GDM1 (cell line): ENCODE measurements around the gene TJAP1.
"Not testable (repeated sequence)": the region's sequence is repeated elsewhere in the genome, so short reads cannot be mapped to it uniquely, and the experiment has no call there.

Experiments used
- DNase-seq: peaks from one replicate; lab custom pipeline; 2025; lab: John Stamatoyannopoulos, UW

TJAP1 gene

DNA sequence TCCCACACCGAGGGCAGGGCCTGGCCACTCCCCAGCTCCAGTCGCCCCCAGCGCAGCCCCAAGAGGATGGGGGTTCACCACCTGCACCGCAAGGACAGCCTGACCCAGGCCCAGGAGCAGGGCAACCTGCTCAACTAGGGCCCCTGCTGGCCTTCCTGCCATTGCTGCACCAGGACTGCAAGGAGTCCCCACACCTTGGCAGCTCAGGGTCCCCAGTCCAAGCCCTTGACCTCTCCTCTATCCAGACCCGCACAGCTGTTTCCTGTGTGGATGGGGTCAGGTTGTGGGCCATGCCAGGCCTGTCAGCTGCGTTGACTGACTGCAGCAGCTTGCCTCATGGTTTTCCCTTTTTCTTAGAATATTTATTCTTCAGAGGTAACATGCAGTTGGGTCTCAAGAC, 28.3 kb downstream of the TJAP1 start:
- no peak for DNase-seq

DNA sequence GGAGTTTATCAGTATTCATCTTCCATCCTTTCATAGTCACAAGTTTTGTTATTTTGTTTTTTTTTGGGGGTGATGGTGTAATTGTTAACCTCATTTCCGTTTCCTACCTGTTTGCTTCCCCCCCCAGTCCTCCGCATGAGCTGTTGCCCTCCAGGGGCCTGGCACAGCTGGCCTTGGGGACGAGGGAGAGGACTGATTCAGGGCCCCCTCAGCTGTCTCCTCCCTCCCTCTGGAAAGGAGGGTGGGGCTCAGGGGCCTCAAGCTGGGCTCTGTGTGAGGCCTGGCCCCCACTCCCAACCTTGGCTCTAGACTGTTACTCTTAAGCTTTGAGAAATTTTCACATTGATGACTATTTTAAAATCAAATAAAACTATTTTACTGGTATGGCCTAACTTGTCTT, 28.8 kb downstream of the TJAP1 start:
- no peak for DNase-seq

DNA sequence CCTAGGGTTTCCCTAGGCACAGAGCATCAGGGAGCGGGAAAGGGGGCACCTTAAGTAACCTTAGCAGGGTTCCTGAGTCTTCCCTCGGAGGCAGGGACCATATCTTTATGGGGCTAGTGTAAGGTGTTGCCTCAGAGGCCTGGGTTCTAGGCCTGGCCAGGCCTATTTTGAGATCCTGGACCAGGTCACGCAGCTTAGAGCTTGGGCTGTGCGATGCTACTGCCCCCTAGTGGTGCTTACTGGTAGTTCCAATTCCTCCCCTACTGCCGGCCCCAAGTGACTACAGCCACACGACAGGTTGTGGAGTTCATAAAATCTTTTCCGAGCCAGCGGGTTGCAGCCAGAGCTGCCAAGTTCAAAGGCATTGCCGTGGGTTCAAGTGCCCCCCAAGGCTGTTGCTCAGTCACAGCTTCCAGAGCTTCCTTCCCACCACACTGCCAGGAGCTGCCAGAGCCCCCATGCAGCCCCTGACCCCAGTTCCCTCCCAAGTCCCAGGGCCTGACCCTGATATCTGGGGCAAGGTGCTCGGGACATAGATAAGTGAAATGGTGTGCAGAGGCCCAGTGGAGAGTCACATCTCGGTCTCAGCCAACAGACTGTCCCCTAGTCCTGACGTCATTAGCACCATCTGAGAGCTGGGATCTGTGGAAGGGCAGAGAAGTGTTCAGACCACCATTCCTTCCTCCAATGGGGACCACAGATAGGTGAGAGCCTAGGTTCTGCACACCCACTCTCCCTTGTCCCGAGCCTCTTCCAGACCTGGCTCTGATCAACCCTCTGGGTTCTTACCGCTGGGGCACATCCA, 29.5 kb downstream of the TJAP1 start:
- peak; percentile 69 for DNase-seq

DNA sequence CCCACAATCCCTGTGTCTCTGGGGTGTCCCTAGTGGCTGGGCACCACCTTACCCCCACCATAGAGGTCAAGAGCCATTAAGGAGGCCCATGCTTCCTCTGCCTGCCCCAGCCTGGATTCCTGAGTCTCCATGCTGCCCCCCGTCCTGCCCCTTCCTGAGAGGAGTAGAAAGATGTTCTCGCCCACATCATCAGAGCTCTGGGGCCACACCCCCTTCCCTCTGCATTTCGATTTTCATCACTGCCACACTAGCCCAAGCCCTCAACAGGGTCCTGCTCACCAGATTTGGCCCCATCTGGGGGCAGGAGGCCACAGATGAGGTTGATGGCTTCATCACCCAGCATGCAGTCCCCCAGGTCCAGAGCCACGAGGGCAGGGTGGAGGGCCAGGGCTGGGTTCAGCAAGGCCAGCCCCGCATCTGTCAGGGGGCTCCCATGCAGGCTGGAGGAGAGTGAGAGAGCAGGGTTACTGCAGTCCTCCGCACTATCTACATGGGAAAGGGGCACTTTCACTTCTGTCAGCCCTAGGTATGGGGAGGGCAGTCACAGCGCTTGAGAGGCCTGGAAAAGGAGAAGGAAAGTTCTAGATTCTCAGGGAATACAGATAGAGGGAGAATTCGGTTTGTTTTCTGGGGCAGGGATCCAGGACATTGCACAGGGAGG, 31.2 kb downstream of the TJAP1 start:
- DNase-seq, result no peak

- DNase-seq, result no peak
Measured at GRCh38 chr6:43509142-43509983, 32.0 kb downstream of the TJAP1 start.

GRCh38 chr6:43509984-43510826, 32.8 kb downstream of the TJAP1 start, which contains the start of gene LRRC73:
Gene LRRC73, minus strand, starts transcription at chr6:43510346. Its CDS starts 561 bp downstream, at chr6:43509785.
- DNase-seq, result peak; percentile 7

DNA sequence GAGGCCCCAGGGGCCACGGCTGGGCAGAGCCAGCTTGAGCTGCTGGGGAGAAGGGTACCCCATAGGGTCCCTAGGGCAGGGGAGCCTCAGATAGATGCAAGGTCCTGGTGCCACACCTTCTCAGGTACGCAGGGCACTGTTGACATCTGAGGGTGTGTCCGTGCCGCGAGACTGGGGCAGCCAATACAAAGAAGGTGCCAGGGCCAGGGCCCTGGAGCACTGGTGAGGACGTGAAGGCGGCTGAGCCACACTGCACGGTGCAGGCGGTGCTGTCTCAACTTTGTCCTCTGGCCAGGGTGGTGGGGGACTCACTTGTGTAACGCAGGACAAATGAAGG, 33.4 kb downstream of the TJAP1 start:
- no peak for DNase-seq

- no peak for DNase-seq
Measured at GRCh38 chr6:43511824-43512415, 34.5 kb downstream of the TJAP1 start.

DNA sequence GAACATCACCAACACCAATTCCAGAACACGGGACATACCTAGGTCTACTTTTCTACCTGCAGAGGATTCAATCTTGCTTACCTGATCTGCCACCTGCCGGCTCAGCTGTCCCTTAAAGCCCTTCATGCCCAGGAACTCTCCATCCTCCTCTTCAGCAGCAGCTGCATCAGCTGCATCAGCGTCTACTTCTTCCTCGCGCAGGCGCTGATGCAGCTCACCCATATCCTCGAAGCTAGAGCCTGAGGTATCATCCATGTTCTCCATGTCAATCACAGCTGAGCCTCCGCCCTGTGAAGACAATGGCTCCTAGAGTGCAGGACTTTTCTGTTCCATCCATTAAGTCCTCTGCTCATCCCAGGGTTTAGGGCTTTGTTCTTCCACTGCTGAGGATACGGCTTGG, 38.4 kb downstream of the TJAP1 start:
- DNase-seq, result no peak

DNA sequence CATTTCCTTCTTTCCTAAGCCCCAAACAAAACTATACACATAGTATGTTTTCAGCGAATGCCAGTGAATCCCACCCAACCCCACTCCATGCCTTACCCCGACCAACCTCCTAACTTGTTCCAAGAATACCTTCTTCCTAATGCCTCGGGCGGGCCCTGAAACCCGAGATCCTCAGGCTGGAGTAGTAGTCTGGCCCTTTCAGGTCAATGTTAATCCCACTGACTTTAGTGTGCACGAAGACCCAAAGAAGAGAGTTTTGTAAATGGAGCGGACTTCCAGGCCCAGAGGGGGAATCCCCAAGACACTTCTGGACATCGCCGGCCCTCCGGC, 39.0 kb downstream of the TJAP1 start:
- no peak for DNase-seq

GRCh38 chr6:43516697-43517504, 39.5 kb downstream of the TJAP1 start, which contains the start of the genes POLR1C and YIPF3:
Gene POLR1C, plus strand, starts transcription at chr6:43517089. Its CDS starts 21 bp downstream, at chr6:43517110.
Gene YIPF3, minus strand, starts transcription at chr6:43516926. Its CDS starts 119 bp downstream, at chr6:43516807.
- peak; percentile 94 for DNase-seq

GRCh38 chr6:43517505-43518357, 40.4 kb downstream of the TJAP1 start:
- DNase-seq, result no peak

- no peak for DNase-seq
Measured at GRCh38 chr6:43520097-43520496, 42.7 kb downstream of the TJAP1 start.

- no peak for DNase-seq
Measured at GRCh38 chr6:43521836-43522235, 44.5 kb downstream of the TJAP1 start.

- no peak for DNase-seq
Measured at GRCh38 chr6:43522547-43523261, 45.3 kb downstream of the TJAP1 start.

DNA sequence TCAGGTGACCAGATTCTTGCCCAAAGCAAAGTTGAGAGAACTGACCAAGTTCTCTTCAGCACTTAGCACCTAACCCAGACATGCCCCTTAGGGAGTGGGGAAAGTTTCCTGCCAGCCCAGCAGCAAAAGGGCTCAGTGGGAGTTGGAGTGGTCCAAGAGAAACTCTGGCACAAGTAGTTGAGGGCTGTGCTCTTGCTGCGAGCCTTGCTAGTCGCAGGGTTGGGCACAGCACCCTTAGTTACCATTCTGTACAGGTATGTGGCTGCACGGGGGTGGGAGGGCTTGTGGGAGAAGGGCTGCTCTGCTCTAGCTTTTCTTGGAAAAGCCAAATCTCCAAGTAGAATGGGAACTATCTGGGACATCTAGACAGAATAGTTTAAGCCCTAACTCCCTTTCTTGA, 45.9 kb downstream of the TJAP1 start:
- DNase-seq, result no peak

- DNase-seq, result no peak
Measured at GRCh38 chr6:43524483-43524961, 47.2 kb downstream of the TJAP1 start.

GRCh38 chr6:43532201-43532600, 54.8 kb downstream of the TJAP1 start:
- DNase-seq, result no peak

DNA sequence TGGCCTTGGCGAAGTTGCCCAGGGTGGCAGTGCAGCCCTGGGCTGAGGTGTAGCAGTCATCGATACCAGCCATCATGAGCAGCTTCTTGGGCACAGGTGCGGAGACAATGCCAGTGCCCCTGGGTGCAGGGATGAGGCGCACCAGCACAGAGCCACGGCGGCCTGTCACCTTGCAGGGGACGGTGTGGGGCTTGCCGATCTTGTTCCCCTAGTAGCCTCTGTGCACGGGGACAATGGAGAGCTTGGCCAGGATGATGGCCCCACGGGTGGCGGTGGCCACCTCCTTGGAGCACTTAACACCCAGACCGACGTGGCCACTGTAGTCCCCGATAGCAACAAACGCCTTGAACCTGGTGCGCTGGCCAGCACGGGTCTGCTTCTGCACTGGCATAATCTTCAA, 61.6 kb downstream of the TJAP1 start:
- DNase-seq, result not testable (repeated sequence)
